HCT116 (cell line): ENCODE results near the gene NIN. TPM values are rescaled to one million over a fixed set of nuclear protein-coding genes. Genes with fewer than 3 reads are reported as not detected.

Experiments used
- ATAC-seq: fragments of 200-7000 bp; cut with Tn5 transposase; 2 replicates; pipeline ENCODE4 v1.9.1; 2020; ENCODE audit warnings: mild to moderate bottlenecking, moderate library complexity
- BruUV-seq: library from RNA; stranded (reverse); fragments of 400-500 nt; replicated peaks from 2 replicates; lab custom pipeline; 2021; lab: Mats Ljungman, UMichigan
- CTCF ChIA-PET: fragments of 300-600 bp; sonication (Branson Sonifier 250); formaldehyde crosslinking; loops from one replicate; lab custom pipeline; 2021; ENCODE audit warnings: antibody characterized with exemption; lab: Charles Lee
- POLR2A ChIA-PET: fragments of 300-600, 350-600 bp; sonication (Branson Sonifier 250); formaldehyde crosslinking; loops from one replicate; lab custom pipeline; 2021; ENCODE audit warnings: antibody characterized with exemption; lab: Charles Lee
- RAD21 ChIA-PET, 2 experiments: fragments of 300-600 bp; sonication (Branson Sonifier 250); formaldehyde crosslinking; loops; one replicate each; lab custom pipeline; 2023; ENCODE audit warnings: low total read pairs in 2 of 2; ENCODE audit not compliant: uncharacterized antibody in 2 of 2, unreplicated experiment in 2 of 2, low non-redundant PET in 1 of 2; lab: Charles Lee
- DNase-seq: peaks from one replicate; pipeline ENCODE4 v3.0.0-alpha.2; 2010; ENCODE audit warnings: low read depth, low spot score
- H2AFZ ChIP-seq: fragments of 200-600 bp; shearing (Covaris generic), sonication (generic); 2 replicates; pipeline ENCODE4 v1.6.1; 2017; ENCODE audit warnings: low read depth, mixed run types, mixed read lengths, antibody characterized with exemption, low read length; ENCODE audit not compliant: poor library complexity, severe bottlenecking
- H3K27ac ChIP-seq: 2 replicates; pipeline ENCODE4 v1.5.1; 2012; ENCODE audit warnings: low read depth, low read length
- H3K27me3 ChIP-seq: fragments of 200-600 bp; sonication (generic); 2 replicates; pipeline ENCODE4 v1.6.1; 2016; ENCODE audit warnings: mixed run types, low read length, mixed read lengths; ENCODE audit not compliant: insufficient read depth
- H3K36me3 ChIP-seq, 2 experiments: fragments of 200-500 bp in 1 of 2; fragments of 200-600 bp in 1 of 2; sonication (Bioruptor generic) in 1 of 2; sonication (generic) in 1 of 2; 2 replicates each; pipeline versions ENCODE4 v1.5.1 to v1.6.1; 2014 to 2016; ENCODE audit warnings: low read length in 2 of 2, inconsistent platforms in 1 of 2, mixed read lengths in 1 of 2, mixed run types in 1 of 2; ENCODE audit not compliant: insufficient read depth in 2 of 2, control insufficient read depth in 1 of 2
- H3K4me1 ChIP-seq, 2 experiments: fragments of 200-600 bp in 1 of 2; sonication (generic) in 1 of 2; 2 replicates each; pipeline versions ENCODE4 v1.5.1 to v1.6.1; 2012 to 2017; ENCODE audit warnings: low read length in 2 of 2, inconsistent platforms in 1 of 2, mild to moderate bottlenecking in 1 of 2, mixed read lengths in 1 of 2, mixed run types in 1 of 2, moderate library complexity in 1 of 2; ENCODE audit not compliant: insufficient read depth in 2 of 2, control insufficient read depth in 1 of 2
- H3K4me2 ChIP-seq: fragments of 200-600 bp; sonication (generic); 2 replicates; pipeline ENCODE4 v1.6.1; 2017; ENCODE audit warnings: mixed run types, low read length, mixed read lengths
- H3K4me3 ChIP-seq, 2 experiments: fragments of 200-600 bp in 1 of 2; sonication (generic) in 1 of 2; replicated peaks in 1 of 2; 2 replicates each; pipeline ENCODE4 v1.5.1; 2011 to 2016; ENCODE audit warnings: low read length in 2 of 2, control low read depth in 1 of 2, low read depth in 1 of 2, mild to moderate bottlenecking in 1 of 2, mixed read lengths in 1 of 2, mixed run types in 1 of 2
- H3K79me2 ChIP-seq: fragments of 200-600 bp; sonication (generic); 2 replicates; pipeline ENCODE4 v1.6.1; 2017; ENCODE audit warnings: mild to moderate bottlenecking, mixed run types, low read length, moderate library complexity, mixed read lengths; ENCODE audit not compliant: insufficient read depth
- H3K9ac ChIP-seq: fragments of 200-600 bp; sonication (generic); 2 replicates; pipeline ENCODE4 v1.6.1; 2016; ENCODE audit warnings: low read length, mixed read lengths
- H3K9me2 ChIP-seq: fragments of 200-600 bp; sonication (generic), shearing (Covaris generic); 2 replicates; pipeline ENCODE4 v1.6.1; 2017; ENCODE audit warnings: mixed run types, mild to moderate bottlenecking, moderate library complexity; ENCODE audit not compliant: insufficient read depth
- H3K9me3 ChIP-seq, 2 experiments: fragments of 200-500 bp in 1 of 2; fragments of 200-600 bp in 1 of 2; sonication (Bioruptor generic) in 1 of 2; sonication (generic) in 1 of 2; 2 replicates each; pipeline ENCODE4 v1.6.1; 2014 to 2017; ENCODE audit warnings: low read length in 2 of 2, mixed read lengths in 2 of 2, inconsistent platforms in 1 of 2, low read depth in 1 of 2, mild to moderate bottlenecking in 1 of 2, mixed run types in 1 of 2, moderate library complexity in 1 of 2; ENCODE audit not compliant: control insufficient read depth in 1 of 2, insufficient read depth in 1 of 2
- H4K20me1 ChIP-seq: fragments of 200-600 bp; sonication (generic), shearing (Covaris generic); 2 replicates; pipeline ENCODE4 v1.6.1; 2017; ENCODE audit warnings: mixed run types, mild to moderate bottlenecking, moderate library complexity; ENCODE audit not compliant: insufficient read depth
- CBX3 ChIP-seq: IDR thresholded peaks from 2 replicates; pipeline ENCODE4 v1.6.1; 2012; ENCODE audit warnings: low read depth
- CEBPB ChIP-seq: IDR thresholded peaks from 2 replicates; pipeline ENCODE4 v1.6.1; 2012; ENCODE audit warnings: low read depth
- EGR1 ChIP-seq: IDR thresholded peaks from 2 replicates; pipeline ENCODE4 v1.6.1; 2012; ENCODE audit warnings: low read depth
- ELF1 ChIP-seq: IDR thresholded peaks from 2 replicates; pipeline ENCODE4 v1.6.1; 2012; ENCODE audit warnings: low read depth, borderline replicate concordance
- EZH2phosphoT487 ChIP-seq: fragments of 200-600 bp; IDR thresholded peaks from 2 replicates; pipeline ENCODE4 v1.6.1; 2018; ENCODE audit warnings: antibody characterized with exemption, borderline replicate concordance
- POLR2A ChIP-seq: IDR thresholded peaks from 2 replicates; pipeline ENCODE4 v1.7.0; 2011; ENCODE audit warnings: borderline replicate concordance; ENCODE audit not compliant: insufficient read depth, insufficient read length; ENCODE audit errors: extremely low read depth
- POLR2AphosphoS5 ChIP-seq: IDR thresholded peaks from 2 replicates; pipeline ENCODE4 v1.6.1; 2011; ENCODE audit warnings: mild to moderate bottlenecking, low read depth, low read length, moderate library complexity
- RAD21 ChIP-seq: IDR thresholded peaks from 2 replicates; pipeline ENCODE4 v1.6.1; 2012; ENCODE audit warnings: low read depth, mild to moderate bottlenecking
- SIN3A ChIP-seq: IDR thresholded peaks from 2 replicates; pipeline ENCODE4 v1.6.1; 2012; ENCODE audit warnings: low read depth
- SP1 ChIP-seq: IDR thresholded peaks from 2 replicates; pipeline ENCODE4 v1.6.1; 2012; ENCODE audit warnings: low read depth
- TCF7L2 ChIP-seq: IDR thresholded peaks from 2 replicates; pipeline ENCODE4 v1.7.0; 2011; ENCODE audit warnings: borderline replicate concordance, inconsistent platforms; ENCODE audit not compliant: insufficient read depth, insufficient read length; ENCODE audit errors: extremely low read depth
- YY1 ChIP-seq: IDR thresholded peaks from 2 replicates; pipeline ENCODE4 v1.6.1; 2011; ENCODE audit warnings: low read length, low read depth, moderate library complexity, mild to moderate bottlenecking; ENCODE audit not compliant: insufficient replicate concordance; ENCODE audit errors: extremely low read depth
- ZFX ChIP-seq: fragments of 450-650 bp; IDR thresholded peaks from 2 replicates; pipeline ENCODE4 v1.6.1; 2017
- ZNF274 ChIP-seq: fragments of 200-500 bp; sonication (Bioruptor generic); IDR thresholded peaks from 2 replicates; pipeline ENCODE4 v1.6.1; 2014; ENCODE audit warnings: mild to moderate bottlenecking, low read depth, low read length, inconsistent platforms
- intact Hi-C: fragments of 100-400 bp; cut with micrococcal nuclease; formaldehyde crosslinking; loops from 2 replicates; pipeline ENCODE4 v1.10.0; 2022
- total RNA-seq: library from RNA; stranded (reverse); gene quantifications from one replicate; pipeline ENCODE4 v1.2.1, GENCODE V29; 2021; ENCODE audit not compliant: unreplicated experiment
- TF ChIP-seq, protein P1 (sequence below), 3 experiments: fragments of 200-600 bp in 1 of 3; sonication (generic) in 1 of 3; IDR thresholded peaks in 2 of 3; conservative IDR thresholded peaks in 1 of 3; 2 replicates each; pipeline ENCODE4 v1.5.1; 2012 to 2017; ENCODE audit warnings: low read depth in 2 of 3, low read length in 2 of 3, antibody characterized with exemption in 1 of 3, borderline replicate concordance in 1 of 3, control low read depth in 1 of 3, mild to moderate bottlenecking in 1 of 3, mixed read lengths in 1 of 3, mixed run types in 1 of 3, moderate library complexity in 1 of 3; ENCODE audit not compliant: insufficient read depth in 1 of 3
- TF ChIP-seq, protein P2 (sequence below): IDR thresholded peaks from 2 replicates; pipeline ENCODE4 v1.6.1; 2011; ENCODE audit warnings: mild to moderate bottlenecking, low read length, moderate library complexity; ENCODE audit not compliant: insufficient replicate concordance; ENCODE audit errors: extremely low read depth
- TF ChIP-seq, protein P3 (sequence below): IDR thresholded peaks from 2 replicates; pipeline ENCODE4 v1.6.1; 2012
- TF ChIP-seq, protein P4 (sequence below): IDR thresholded peaks from 2 replicates; pipeline ENCODE4 v1.6.1; 2012; ENCODE audit warnings: low read depth
- TF ChIP-seq, protein P5 (sequence below): IDR thresholded peaks from 2 replicates; pipeline ENCODE4 v1.6.1; 2012

NIN gene
- total RNA-seq, 1 experiment from 2014 or later = 39.6 TPM

DNA sequence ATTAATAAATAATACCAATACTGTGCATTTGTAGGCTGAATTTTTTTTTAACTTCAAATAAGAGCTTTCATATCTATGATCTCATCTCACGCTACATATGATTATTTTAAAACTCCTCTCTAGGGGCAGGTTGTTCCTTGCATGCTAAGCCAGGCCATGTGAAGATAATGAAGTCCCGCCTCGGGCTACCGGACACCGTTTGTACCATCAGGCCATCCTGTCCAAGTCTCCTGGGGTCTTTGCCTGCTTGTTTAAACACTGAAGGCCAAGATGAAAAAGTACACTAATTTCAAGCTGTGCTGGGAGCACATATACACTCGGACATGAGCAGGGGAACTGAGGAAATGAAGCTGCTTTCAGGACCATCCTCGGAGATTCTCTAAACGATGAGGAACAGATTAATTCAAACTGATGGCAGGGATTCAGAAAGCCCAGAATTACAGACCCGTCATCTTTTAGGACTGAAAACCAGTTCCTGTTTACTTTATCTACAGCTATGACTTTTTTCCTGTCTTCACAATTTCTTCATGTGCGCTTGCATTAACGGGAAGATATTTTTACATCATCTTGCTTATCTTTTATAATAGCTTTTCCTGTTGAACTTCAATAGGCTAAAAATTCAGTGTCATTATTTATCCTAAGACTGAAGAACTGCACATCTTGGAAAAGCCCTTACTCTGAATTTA is 34.6 kb upstream of the NIN start:
- Histone ChIP-seq H3K9ac (no peak overlapping the region), H3K27me3 (peaks cover 5% of the 10 kb centered on the region; the same call in 1 of the 2 replicates), H2AFZ (no peak overlapping the region), H3K4me2 (no peak overlapping the region), H3K9me2 (no peaks in the 10 kb centered on the region), H3K4me1 (no peaks in the 10 kb centered on the region), H3K27ac (no peak overlapping the region), H3K79me2 (no peaks in the 10 kb centered on the region), H3K9me3 (no peaks in the 10 kb centered on the region), H3K4me3 (no peak overlapping the region), H3K36me3 (no peaks in the 10 kb centered on the region), H4K20me1 (no peaks in the 10 kb centered on the region)
- DNase-seq = no peak
- no peak for ATAC-seq
- no peak for TF ChIP-seq TCF7L2
- TF ChIP-seq, protein P1, sequence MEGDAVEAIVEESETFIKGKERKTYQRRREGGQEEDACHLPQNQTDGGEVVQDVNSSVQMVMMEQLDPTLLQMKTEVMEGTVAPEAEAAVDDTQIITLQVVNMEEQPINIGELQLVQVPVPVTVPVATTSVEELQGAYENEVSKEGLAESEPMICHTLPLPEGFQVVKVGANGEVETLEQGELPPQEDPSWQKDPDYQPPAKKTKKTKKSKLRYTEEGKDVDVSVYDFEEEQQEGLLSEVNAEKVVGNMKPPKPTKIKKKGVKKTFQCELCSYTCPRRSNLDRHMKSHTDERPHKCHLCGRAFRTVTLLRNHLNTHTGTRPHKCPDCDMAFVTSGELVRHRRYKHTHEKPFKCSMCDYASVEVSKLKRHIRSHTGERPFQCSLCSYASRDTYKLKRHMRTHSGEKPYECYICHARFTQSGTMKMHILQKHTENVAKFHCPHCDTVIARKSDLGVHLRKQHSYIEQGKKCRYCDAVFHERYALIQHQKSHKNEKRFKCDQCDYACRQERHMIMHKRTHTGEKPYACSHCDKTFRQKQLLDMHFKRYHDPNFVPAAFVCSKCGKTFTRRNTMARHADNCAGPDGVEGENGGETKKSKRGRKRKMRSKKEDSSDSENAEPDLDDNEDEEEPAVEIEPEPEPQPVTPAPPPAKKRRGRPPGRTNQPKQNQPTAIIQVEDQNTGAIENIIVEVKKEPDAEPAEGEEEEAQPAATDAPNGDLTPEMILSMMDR (IDR thresholded peaks at IDR 0.05 in 2 of 3, conservative IDR thresholded peaks at IDR 0.05 in 1 of 3; ENCODE audit: borderline replicate concordance in 1 of 3, insufficient read depth in 1 of 3, low read depth in 2 of 3, low read length in 2 of 3) = no peak
- no peak for TF ChIP-seq ZNF274
- TF ChIP-seq, protein P2, sequence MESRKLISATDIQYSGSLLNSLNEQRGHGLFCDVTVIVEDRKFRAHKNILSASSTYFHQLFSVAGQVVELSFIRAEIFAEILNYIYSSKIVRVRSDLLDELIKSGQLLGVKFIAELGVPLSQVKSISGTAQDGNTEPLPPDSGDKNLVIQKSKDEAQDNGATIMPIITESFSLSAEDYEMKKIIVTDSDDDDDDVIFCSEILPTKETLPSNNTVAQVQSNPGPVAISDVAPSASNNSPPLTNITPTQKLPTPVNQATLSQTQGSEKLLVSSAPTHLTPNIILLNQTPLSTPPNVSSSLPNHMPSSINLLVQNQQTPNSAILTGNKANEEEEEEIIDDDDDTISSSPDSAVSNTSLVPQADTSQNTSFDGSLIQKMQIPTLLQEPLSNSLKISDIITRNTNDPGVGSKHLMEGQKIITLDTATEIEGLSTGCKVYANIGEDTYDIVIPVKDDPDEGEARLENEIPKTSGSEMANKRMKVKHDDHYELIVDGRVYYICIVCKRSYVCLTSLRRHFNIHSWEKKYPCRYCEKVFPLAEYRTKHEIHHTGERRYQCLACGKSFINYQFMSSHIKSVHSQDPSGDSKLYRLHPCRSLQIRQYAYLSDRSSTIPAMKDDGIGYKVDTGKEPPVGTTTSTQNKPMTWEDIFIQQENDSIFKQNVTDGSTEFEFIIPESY = no peak
- no peak for TF ChIP-seq YY1
- no peak for TF ChIP-seq CEBPB
- TF ChIP-seq RAD21 = no peak
- TF ChIP-seq, protein P3, sequence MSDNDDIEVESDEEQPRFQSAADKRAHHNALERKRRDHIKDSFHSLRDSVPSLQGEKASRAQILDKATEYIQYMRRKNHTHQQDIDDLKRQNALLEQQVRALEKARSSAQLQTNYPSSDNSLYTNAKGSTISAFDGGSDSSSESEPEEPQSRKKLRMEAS = no peak
- TF ChIP-seq ELF1 = no peak
- no peak for TF ChIP-seq SP1
- TF ChIP-seq, protein P4, sequence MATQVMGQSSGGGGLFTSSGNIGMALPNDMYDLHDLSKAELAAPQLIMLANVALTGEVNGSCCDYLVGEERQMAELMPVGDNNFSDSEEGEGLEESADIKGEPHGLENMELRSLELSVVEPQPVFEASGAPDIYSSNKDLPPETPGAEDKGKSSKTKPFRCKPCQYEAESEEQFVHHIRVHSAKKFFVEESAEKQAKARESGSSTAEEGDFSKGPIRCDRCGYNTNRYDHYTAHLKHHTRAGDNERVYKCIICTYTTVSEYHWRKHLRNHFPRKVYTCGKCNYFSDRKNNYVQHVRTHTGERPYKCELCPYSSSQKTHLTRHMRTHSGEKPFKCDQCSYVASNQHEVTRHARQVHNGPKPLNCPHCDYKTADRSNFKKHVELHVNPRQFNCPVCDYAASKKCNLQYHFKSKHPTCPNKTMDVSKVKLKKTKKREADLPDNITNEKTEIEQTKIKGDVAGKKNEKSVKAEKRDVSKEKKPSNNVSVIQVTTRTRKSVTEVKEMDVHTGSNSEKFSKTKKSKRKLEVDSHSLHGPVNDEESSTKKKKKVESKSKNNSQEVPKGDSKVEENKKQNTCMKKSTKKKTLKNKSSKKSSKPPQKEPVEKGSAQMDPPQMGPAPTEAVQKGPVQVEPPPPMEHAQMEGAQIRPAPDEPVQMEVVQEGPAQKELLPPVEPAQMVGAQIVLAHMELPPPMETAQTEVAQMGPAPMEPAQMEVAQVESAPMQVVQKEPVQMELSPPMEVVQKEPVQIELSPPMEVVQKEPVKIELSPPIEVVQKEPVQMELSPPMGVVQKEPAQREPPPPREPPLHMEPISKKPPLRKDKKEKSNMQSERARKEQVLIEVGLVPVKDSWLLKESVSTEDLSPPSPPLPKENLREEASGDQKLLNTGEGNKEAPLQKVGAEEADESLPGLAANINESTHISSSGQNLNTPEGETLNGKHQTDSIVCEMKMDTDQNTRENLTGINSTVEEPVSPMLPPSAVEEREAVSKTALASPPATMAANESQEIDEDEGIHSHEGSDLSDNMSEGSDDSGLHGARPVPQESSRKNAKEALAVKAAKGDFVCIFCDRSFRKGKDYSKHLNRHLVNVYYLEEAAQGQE = no peak
- TF ChIP-seq CBX3 = no peak
- TF ChIP-seq ZFX = no peak
- TF ChIP-seq, protein P5, sequence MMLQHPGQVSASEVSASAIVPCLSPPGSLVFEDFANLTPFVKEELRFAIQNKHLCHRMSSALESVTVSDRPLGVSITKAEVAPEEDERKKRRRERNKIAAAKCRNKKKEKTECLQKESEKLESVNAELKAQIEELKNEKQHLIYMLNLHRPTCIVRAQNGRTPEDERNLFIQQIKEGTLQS = no peak
- no peak for TF ChIP-seq EZH2phosphoT487
- TF ChIP-seq POLR2A = no peak
- TF ChIP-seq POLR2AphosphoS5 = no peak
- TF ChIP-seq SIN3A = no peak
- TF ChIP-seq EGR1 = no peak
- no TSS peak for BruUV-seq
- intact Hi-C loops = no loop called here
- CTCF ChIA-PET = no interaction called here
- RAD21 ChIA-PET = no interaction called here
- POLR2A ChIA-PET = no interaction called here
